Breast epithelium (tissue), 3 donors: Measurements from ENCODE around the gene RAB7B.

Experiments
- CTCF ChIP-seq, 3 donors: fragments of 450-650 bp; IDR thresholded peaks; one replicate each; pipeline ENCODE4 v1.5.1; 2016 to 2017; ENCODE audit warnings: antibody characterized with exemption in 3 of 3, mild to moderate bottlenecking in 3 of 3, moderate library complexity in 3 of 3
- POLR2A ChIP-seq: fragments of 450-650 bp; IDR thresholded peaks from one replicate; pipeline ENCODE4 v1.6.1; 2016; ENCODE audit warnings: antibody characterized with exemption, mild to moderate bottlenecking, moderate library complexity
- POLR2AphosphoS5 ChIP-seq, 3 donors: sonication (generic); formaldehyde crosslinking; IDR thresholded peaks; one replicate each; pipeline ENCODE4 v1.6.1; 2017; ENCODE audit warnings: antibody characterized with exemption in 3 of 3

- TF ChIP-seq CTCF (IDR thresholded peaks at IDR 0.05) (no peak), POLR2A (no peak), POLR2AphosphoS5 (IDR thresholded peaks at IDR 0.05) (no peak)
Measured at GRCh38 chr1:206003854-206004800, 932 bp upstream of the RAB7B start.
